HFF-Myc (cell line): ENCODE measurements around the gene TIMM22.
"Not testable (repeated sequence)": the region's sequence is repeated elsewhere in the genome, so short reads cannot be mapped to it uniquely, and the experiment has no call there.

Experiments used
- DNase-seq: peaks from one replicate; pipeline ENCODE4 v3.0.0-alpha.2; 2011; ENCODE audit warnings: low read depth; ENCODE audit errors: extremely low read depth
- H3K4me3 ChIP-seq: replicated peaks from 2 replicates; pipeline ENCODE4 v1.5.1; 2011; ENCODE audit warnings: low read depth, mild to moderate bottlenecking, control low read depth, low read length
- TF ChIP-seq, protein P1 (sequence below): IDR thresholded peaks from 2 replicates; pipeline ENCODE4 v1.5.1; 2012; ENCODE audit warnings: mild to moderate bottlenecking, low read depth, low read length, control low read depth; ENCODE audit errors: missing control alignments

Gene TIMM22

DNA sequence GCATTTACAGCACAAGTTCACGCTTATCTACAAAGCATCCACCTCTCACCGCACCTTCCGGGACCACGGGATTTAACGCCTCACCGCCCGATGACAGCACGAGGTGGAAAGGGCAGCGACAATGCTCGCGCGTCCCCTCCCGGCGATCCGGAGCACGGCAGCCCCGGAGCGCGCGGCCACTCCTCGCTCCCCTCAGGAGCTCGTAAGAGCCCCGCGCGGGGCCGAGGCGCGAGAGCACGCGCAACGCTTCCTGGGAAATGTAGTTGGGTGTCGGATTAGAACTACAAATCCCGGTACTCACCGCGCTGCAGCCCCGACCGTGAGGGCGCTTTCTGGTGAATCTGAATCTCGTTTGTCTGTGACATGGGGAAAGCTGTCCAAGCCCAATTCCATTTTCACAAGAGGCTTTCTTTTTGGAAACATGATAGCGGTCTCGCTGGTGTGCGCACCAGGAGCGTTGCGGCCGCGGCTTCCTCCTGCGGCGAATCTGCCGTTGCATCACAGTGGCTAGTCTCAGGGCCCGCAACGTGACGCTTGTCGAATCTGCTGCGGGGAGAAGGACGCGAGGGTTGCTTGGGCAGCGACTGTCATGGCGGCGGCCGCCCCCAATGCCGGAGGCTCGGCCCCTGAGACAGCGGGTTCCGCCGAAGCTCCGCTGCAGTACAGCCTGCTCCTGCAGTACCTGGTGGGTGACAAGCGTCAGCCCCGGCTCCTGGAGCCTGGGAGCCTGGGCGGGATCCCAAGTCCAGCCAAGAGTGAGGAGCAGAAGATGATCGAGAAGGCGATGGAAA lies at the start of gene TIMM22:
Gene TIMM22 (plus strand): TSS at position 576 of the 791 bp plus-strand sequence. CDS start 14 bp downstream, at position 590.
- TF ChIP-seq, protein P1, sequence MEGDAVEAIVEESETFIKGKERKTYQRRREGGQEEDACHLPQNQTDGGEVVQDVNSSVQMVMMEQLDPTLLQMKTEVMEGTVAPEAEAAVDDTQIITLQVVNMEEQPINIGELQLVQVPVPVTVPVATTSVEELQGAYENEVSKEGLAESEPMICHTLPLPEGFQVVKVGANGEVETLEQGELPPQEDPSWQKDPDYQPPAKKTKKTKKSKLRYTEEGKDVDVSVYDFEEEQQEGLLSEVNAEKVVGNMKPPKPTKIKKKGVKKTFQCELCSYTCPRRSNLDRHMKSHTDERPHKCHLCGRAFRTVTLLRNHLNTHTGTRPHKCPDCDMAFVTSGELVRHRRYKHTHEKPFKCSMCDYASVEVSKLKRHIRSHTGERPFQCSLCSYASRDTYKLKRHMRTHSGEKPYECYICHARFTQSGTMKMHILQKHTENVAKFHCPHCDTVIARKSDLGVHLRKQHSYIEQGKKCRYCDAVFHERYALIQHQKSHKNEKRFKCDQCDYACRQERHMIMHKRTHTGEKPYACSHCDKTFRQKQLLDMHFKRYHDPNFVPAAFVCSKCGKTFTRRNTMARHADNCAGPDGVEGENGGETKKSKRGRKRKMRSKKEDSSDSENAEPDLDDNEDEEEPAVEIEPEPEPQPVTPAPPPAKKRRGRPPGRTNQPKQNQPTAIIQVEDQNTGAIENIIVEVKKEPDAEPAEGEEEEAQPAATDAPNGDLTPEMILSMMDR, result peak; percentile 84
- H3K4me3 ChIP-seq, result peak within 1 kb of the TSS; percentile 99
- peak; percentile 92 for DNase-seq

DNA sequence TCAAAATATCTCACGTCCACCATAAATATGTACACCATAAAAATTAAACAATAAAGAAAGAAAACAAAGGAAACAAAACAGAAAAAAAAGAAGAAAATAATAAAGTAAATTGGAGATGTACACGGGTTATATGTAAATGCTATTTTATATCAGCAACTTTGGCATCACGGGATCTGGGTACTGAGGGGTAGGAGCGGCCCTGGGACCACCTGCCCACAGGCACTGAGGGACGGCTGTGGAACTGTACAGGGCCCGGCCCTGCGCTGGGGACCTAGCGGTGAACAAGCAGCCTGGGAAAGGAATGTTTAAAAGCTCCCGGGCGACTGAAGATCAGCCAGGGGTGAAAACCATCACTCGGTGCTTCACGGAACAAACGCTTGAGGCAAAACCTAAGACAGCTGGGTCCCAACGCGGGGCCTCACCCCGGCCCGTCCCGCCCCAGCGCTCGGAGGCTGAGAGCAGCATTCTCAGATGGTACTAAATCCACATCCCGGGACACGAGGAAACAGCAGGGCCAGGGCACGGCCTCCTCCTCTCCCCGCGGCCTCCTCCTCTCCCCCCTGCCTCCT lies 48.6 kb upstream of the TIMM22 start:
- TF ChIP-seq, protein P1, result no peak
- no peak overlapping the region for H3K4me3 ChIP-seq
- no peak for DNase-seq

DNA sequence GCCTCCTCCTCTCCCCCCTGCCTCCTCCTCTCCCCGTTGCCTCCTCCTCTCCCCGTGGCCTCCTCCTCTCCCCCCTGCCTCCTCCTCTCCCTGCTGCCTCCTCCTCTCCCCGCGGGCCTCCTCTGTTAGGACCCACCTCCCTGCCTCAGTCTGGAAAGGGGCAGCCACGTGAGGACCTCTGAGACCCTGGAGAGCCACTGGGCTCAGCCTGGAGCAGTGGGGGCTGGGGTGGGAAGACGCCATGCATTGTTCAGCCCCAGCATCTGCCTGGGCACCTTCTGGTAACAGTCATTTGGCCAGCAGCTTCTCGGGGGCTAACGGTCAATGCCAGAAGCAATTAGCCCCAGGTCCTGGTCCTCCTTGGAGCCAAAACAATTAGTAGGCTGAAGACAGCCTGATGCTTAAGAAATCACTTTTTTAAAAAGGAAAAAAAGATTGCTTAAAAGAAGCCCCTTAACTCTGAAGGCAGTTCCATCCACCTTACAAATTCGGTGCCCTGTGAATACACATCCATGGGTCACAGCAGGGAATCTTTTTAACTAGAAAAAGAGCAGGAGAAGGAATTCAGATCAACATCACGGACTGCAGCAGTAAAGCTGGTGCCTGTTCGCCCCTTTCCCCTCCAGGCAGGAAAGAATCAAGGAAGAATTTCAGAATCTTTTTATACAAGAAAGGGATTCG lies 47.2 kb upstream of the TIMM22 start:
- DNase-seq, result no peak
- H3K4me3 ChIP-seq, result no peak overlapping the region
- TF ChIP-seq, protein P1, result no peak

DNA sequence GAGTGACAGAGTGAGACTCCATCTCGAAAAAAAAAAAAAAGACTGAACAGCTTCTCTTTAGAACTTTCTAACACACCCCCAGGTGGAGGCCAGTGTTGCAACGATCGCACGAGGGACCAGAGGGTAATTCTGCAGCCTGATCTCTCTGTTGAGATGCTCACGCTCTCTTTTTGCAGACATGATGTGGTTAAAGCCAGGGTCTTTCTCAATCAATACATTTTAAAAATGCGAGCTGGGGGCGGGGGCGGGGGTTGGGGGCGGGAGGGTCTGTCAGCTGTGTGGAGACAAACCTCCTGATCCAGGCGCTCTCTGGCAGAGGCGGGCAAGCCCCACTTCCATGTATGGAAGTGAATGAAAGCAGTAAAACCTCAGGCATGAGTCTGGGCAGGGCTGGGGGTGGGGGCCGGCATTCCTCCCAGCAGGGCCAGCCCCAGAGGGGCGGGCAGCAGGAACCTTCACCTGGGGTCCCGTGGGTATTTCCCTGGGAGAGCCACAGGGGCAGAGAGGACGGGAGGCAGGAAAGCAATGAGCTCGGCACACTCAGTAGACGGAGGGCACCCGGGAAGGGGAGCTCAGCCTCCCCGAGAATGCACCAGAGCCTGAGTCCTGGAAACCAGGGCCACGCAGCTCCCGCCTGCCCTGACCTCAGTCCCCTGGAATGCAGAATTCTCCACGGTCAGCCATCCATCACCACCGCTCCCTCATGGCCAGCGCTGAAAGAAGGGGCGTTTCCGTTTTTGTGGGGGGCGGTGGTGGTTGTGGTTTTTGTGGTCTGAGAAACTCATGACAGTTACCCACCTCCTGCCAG lies 45.4 kb upstream of the TIMM22 start:
- no peak for DNase-seq
- TF ChIP-seq, protein P1, result no peak

DNA sequence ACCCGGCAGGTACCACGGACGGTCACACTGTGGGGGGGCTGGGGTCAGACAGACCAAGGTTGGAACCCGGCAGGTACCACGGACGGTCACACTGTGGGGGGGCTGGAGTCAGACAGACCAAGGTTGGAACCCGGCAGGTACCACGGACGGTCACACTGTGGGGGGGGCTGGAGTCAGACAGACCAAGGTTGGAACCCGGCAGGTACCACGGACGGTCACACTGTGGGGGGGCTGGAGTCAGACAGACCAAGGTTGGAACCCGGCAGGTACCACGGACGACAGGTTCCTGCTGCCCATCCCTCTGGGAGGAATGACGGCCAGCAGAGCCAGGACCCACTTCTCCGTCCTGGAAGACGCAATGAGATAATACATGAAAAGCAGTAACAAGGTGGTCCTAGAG lies 44.3 kb upstream of the TIMM22 start:
- not testable (repeated sequence) for H3K4me3 ChIP-seq, DNase-seq

More for the DNA sequence above, 45.4 kb upstream of the TIMM22 start:
- H3K4me3 ChIP-seq, result 0 out of 2 replicates have a peak overlapping the region, but pooled peaks have one; percentile 7

DNA sequence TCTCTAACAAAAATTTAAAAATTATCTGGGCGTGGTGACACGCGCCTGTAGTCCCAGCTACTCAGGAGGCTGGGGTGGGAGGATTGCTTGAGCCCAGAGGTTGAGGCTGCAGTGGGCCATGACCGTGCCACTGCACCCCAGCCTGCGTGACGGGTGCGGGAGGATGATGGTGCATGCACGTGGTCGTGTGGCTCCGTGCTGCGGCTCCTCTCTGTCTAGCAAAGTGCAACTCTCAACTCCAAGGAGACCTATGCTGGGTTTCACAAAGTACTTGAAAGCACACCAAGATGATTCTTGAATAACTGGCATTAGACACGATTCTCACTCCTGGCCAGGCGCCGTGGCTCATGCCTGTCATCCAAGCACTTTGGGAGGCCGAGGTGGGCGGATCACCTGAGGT lies 43.2 kb upstream of the TIMM22 start:
- no peak for DNase-seq
- no peak overlapping the region for H3K4me3 ChIP-seq
- TF ChIP-seq, protein P1, result no peak
